Measurements from ENCODE around the gene U2SURP. TPM values are rescaled to one million over a fixed set of nuclear protein-coding genes. Genes with fewer than 3 reads are reported as not detected.

U2SURP gene
- total and polyA plus RNA-seq, 2 donors (not counting 1 experiment from before 2014, with no cell fraction given), result 39.1 to 44.8 TPM

GRCh38 chr3:143088835-143089234 is 87.5 kb downstream of the U2SURP start:
- no peaks in the 10 kb centered on the region for H3K9me3 ChIP-seq (ENCODE audit: control insufficient read depth, insufficient read depth, low read depth, low read length)

GRCh38 chr3:143089965-143090364 is 88.6 kb downstream of the U2SURP start:
- Histone ChIP-seq H3K9me3 (ENCODE audit: control insufficient read depth, insufficient read depth, low read depth, low read length) (no peaks in the 10 kb centered on the region), H4K20me1 (ENCODE audit: control insufficient read depth, extremely low read depth, insufficient read depth, low read length) (no peaks in the 10 kb centered on the region), H2AFZ (ENCODE audit: low read length) (no peak overlapping the region), H3K79me2 (ENCODE audit: control insufficient read depth, insufficient read depth, low read length) (no peaks in the 10 kb centered on the region), H3K27ac (ENCODE audit: insufficient read depth, low read length) (no peak overlapping the region), H3K4me3 (replicated peaks in 1 of 4; ENCODE audit: control extremely low read depth in 1 of 4, insufficient read depth in 1 of 4, low read depth in 3 of 4, low read length in 4 of 4) (no peak overlapping the region), H3K4me1 (ENCODE audit: control insufficient read depth, extremely low read depth, insufficient read depth, low read length) (no peaks in the 10 kb centered on the region), H3K4me2 (ENCODE audit: extremely low read depth, insufficient read depth, low read length) (no peak overlapping the region), H3K9ac (ENCODE audit: insufficient read depth, low read length) (no peak overlapping the region), H3K27me3 (ENCODE audit: control insufficient read depth, insufficient read depth, low read length) (peaks cover 2% of the 10 kb centered on the region), H3K36me3 (ENCODE audit: control insufficient read depth, insufficient read depth, low read length) (no peaks in the 10 kb centered on the region)
- no peak for DNase-seq (ENCODE audit: low read depth in 2 of 2)
- no peak for TF ChIP-seq EZH2 (IDR thresholded peaks at IDR 0.05; ENCODE audit: low read length, missing control alignments)
- TF ChIP-seq, protein P1, sequence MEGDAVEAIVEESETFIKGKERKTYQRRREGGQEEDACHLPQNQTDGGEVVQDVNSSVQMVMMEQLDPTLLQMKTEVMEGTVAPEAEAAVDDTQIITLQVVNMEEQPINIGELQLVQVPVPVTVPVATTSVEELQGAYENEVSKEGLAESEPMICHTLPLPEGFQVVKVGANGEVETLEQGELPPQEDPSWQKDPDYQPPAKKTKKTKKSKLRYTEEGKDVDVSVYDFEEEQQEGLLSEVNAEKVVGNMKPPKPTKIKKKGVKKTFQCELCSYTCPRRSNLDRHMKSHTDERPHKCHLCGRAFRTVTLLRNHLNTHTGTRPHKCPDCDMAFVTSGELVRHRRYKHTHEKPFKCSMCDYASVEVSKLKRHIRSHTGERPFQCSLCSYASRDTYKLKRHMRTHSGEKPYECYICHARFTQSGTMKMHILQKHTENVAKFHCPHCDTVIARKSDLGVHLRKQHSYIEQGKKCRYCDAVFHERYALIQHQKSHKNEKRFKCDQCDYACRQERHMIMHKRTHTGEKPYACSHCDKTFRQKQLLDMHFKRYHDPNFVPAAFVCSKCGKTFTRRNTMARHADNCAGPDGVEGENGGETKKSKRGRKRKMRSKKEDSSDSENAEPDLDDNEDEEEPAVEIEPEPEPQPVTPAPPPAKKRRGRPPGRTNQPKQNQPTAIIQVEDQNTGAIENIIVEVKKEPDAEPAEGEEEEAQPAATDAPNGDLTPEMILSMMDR (conservative IDR thresholded peaks at IDR 0.05 in 1 of 2, IDR thresholded peaks at IDR 0.05 in 1 of 2; ENCODE audit: low read depth in 1 of 2, low read length in 2 of 2), result no peak

More at GRCh38 chr3:143088835-143089234, 87.5 kb downstream of the U2SURP start:
- no peak for DNase-seq (ENCODE audit: low read depth in 2 of 2)
- TF ChIP-seq, protein P1 (conservative IDR thresholded peaks at IDR 0.05 in 1 of 2, IDR thresholded peaks at IDR 0.05 in 1 of 2; ENCODE audit: low read depth in 1 of 2, low read length in 2 of 2), result no peak
- TF ChIP-seq EZH2 (IDR thresholded peaks at IDR 0.05; ENCODE audit: low read length, missing control alignments), result no peak
- Histone ChIP-seq H3K9ac (ENCODE audit: insufficient read depth, low read length) (no peak overlapping the region), H3K4me1 (ENCODE audit: control insufficient read depth, extremely low read depth, insufficient read depth, low read length) (no peaks in the 10 kb centered on the region), H2AFZ (ENCODE audit: low read length) (no peak overlapping the region), H3K4me2 (ENCODE audit: extremely low read depth, insufficient read depth, low read length) (no peak overlapping the region), H4K20me1 (ENCODE audit: control insufficient read depth, extremely low read depth, insufficient read depth, low read length) (no peaks in the 10 kb centered on the region), H3K79me2 (ENCODE audit: control insufficient read depth, insufficient read depth, low read length) (no peaks in the 10 kb centered on the region), H3K27ac (ENCODE audit: insufficient read depth, low read length) (no peak overlapping the region), H3K27me3 (ENCODE audit: control insufficient read depth, insufficient read depth, low read length) (peaks cover 2% of the 10 kb centered on the region), H3K36me3 (ENCODE audit: control insufficient read depth, insufficient read depth, low read length) (no peaks in the 10 kb centered on the region), H3K4me3 (replicated peaks in 1 of 4; ENCODE audit: control extremely low read depth in 1 of 4, insufficient read depth in 1 of 4, low read depth in 3 of 4, low read length in 4 of 4) (no peak overlapping the region)

DNA sequence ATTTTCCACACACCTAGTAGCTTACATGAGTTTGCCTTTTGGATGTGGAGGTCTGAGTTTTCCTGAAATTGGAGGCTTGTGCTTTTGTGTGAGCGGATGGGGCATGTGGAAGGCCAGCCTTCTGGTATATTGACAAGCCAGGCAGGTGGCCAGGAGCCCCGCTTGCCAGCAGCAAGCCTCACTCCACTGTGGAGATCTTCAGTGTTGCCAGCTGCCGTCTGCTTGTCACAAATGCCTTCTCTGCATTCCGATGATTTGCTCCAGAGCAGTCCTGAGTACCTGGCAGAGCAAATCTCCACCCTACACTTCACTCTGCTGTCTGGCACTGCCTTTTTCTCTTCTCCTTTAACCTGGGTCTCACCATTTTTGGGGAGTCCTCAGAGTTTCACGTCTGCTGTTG is 89.1 kb downstream of the U2SURP start:
- H3K27me3 ChIP-seq (ENCODE audit: control insufficient read depth, insufficient read depth, low read length), result peaks cover 2% of the 10 kb centered on the region
- no peak overlapping the region for H3K27ac ChIP-seq (ENCODE audit: insufficient read depth, low read length)
- H3K4me2 ChIP-seq (ENCODE audit: extremely low read depth, insufficient read depth, low read length), result no peak overlapping the region
- no peak overlapping the region for H3K9ac ChIP-seq (ENCODE audit: insufficient read depth, low read length)
- no peak for TF ChIP-seq EZH2 (IDR thresholded peaks at IDR 0.05; ENCODE audit: low read length, missing control alignments)
- TF ChIP-seq, protein P1 (conservative IDR thresholded peaks at IDR 0.05 in 1 of 2, IDR thresholded peaks at IDR 0.05 in 1 of 2; ENCODE audit: low read depth in 1 of 2, low read length in 2 of 2), result no peak
- DNase-seq (ENCODE audit: low read depth in 2 of 2), result no peak
- no peak overlapping the region for H2AFZ ChIP-seq (ENCODE audit: low read length)
- no peaks in the 10 kb centered on the region for H4K20me1 ChIP-seq (ENCODE audit: control insufficient read depth, extremely low read depth, insufficient read depth, low read length)
- no peaks in the 10 kb centered on the region for H3K79me2 ChIP-seq (ENCODE audit: control insufficient read depth, insufficient read depth, low read length)
- no peaks in the 10 kb centered on the region for H3K36me3 ChIP-seq (ENCODE audit: control insufficient read depth, insufficient read depth, low read length)
- no peaks in the 10 kb centered on the region for H3K9me3 ChIP-seq (ENCODE audit: control insufficient read depth, insufficient read depth, low read depth, low read length)
- H3K4me3 ChIP-seq (replicated peaks in 1 of 4; ENCODE audit: control extremely low read depth in 1 of 4, insufficient read depth in 1 of 4, low read depth in 3 of 4, low read length in 4 of 4), result no peak overlapping the region
- no peaks in the 10 kb centered on the region for H3K4me1 ChIP-seq (ENCODE audit: control insufficient read depth, extremely low read depth, insufficient read depth, low read length)

Data from fibroblast of lung (primary cell).